Caco-2 (cell line): ENCODE results near the gene HPS4. TPM values are rescaled to one million over a fixed set of nuclear protein-coding genes. Genes with fewer than 3 reads are reported as not detected.

Experiments used
- BruUV-seq: library from RNA; stranded (reverse); fragments of 400-500 nt; replicated peaks from 2 replicates; lab custom pipeline; 2021; lab: Mats Ljungman, UMichigan
- CTCF ChIA-PET: fragments of 300-600 bp; sonication (Branson Sonifier 250); formaldehyde crosslinking; loops from one replicate; lab custom pipeline; 2022; ENCODE audit warnings: antibody characterized with exemption; lab: Charles Lee
- POLR2A ChIA-PET: fragments of 300-600 bp; sonication (Branson Sonifier 250); formaldehyde crosslinking; loops from one replicate; lab custom pipeline; 2022; ENCODE audit warnings: antibody characterized with exemption; lab: Charles Lee
- DNase-seq, 2 experiments: peaks; one replicate each; pipeline versions ENCODE4 v3.0.0 to v3.0.0-alpha.2; 2020 to 2022
- H3K27me3 ChIP-seq: replicated peaks from 2 replicates; pipeline ENCODE4 v1.6.0; 2011; ENCODE audit warnings: low read length; ENCODE audit not compliant: control insufficient read depth, insufficient read depth
- H3K36me3 ChIP-seq: 2 replicates; pipeline ENCODE4 v1.5.1; 2011; ENCODE audit warnings: low read length; ENCODE audit not compliant: control insufficient read depth, insufficient read depth
- H3K4me1 ChIP-seq: fragments of 250-450 bp; sonication (Bioruptor Pico); 2 replicates; pipeline ENCODE4 v1.5.1; 2020; ENCODE audit warnings: mild to moderate bottlenecking
- H3K4me3 ChIP-seq: 2 replicates; pipeline ENCODE4 v1.5.1; 2011; ENCODE audit warnings: low read depth, mild to moderate bottlenecking, control low read depth, low read length
- H3K9me3 ChIP-seq: fragments of 250-450 bp; sonication (Bioruptor Pico); 2 replicates; pipeline ENCODE4 v1.5.1; 2020; ENCODE audit warnings: mild to moderate bottlenecking, moderate library complexity
- H3K27ac Mint-ChIP-seq: one replicate; pipeline ENCODE4 v1.8.0; 2022; ENCODE audit warnings: mixed read lengths; ENCODE audit not compliant: unreplicated experiment
- H3K27me3 Mint-ChIP-seq: one replicate; pipeline ENCODE4 v1.8.0; 2022; ENCODE audit warnings: mixed read lengths; ENCODE audit not compliant: insufficient read depth, unreplicated experiment
- H3K36me3 Mint-ChIP-seq: one replicate; pipeline ENCODE4 v1.8.0; 2022; ENCODE audit warnings: mild to moderate bottlenecking, mixed read lengths; ENCODE audit not compliant: insufficient read depth, unreplicated experiment
- H3K4me1 Mint-ChIP-seq: one replicate; pipeline ENCODE4 v1.8.0; 2022; ENCODE audit warnings: low read depth, mixed read lengths; ENCODE audit not compliant: unreplicated experiment
- H3K4me3 Mint-ChIP-seq: one replicate; pipeline ENCODE4 v1.8.0; 2022; ENCODE audit warnings: mild to moderate bottlenecking, moderate library complexity, mixed read lengths; ENCODE audit not compliant: unreplicated experiment
- H3K9me3 Mint-ChIP-seq: one replicate; pipeline ENCODE4 v1.8.0; 2022; ENCODE audit warnings: mixed read lengths; ENCODE audit not compliant: unreplicated experiment
- CTCF ChIP-seq, 2 experiments: fragments of 200-600 bp in 1 of 2; IDR thresholded peaks; 1 replicate in 1 of 2; 2 replicates in 1 of 2; pipeline versions ENCODE4 v1.5.1 to v1.8.0; 2011 to 2022; ENCODE audit warnings: antibody characterized with exemption in 1 of 2, control low read depth in 1 of 2, inconsistent platforms in 1 of 2, low read depth in 1 of 2, low read length in 1 of 2, mild to moderate bottlenecking in 1 of 2, moderate library complexity in 1 of 2; ENCODE audit not compliant: insufficient read depth in 1 of 2, severe bottlenecking in 1 of 2, unreplicated experiment in 1 of 2
- intact Hi-C: fragments of 100-400 bp; cut with micrococcal nuclease; formaldehyde crosslinking; loops from one replicate; pipeline ENCODE4 v1.10.0; 2022; ENCODE audit not compliant: unreplicated experiment
- total RNA-seq: library from RNA; stranded (reverse); gene quantifications from 2 replicates; pipeline ENCODE4 v1.2.3, GENCODE V29; 2022

HPS4 gene
- total RNA-seq, 1 experiment from 2014 or later = 35.1 TPM

DNA sequence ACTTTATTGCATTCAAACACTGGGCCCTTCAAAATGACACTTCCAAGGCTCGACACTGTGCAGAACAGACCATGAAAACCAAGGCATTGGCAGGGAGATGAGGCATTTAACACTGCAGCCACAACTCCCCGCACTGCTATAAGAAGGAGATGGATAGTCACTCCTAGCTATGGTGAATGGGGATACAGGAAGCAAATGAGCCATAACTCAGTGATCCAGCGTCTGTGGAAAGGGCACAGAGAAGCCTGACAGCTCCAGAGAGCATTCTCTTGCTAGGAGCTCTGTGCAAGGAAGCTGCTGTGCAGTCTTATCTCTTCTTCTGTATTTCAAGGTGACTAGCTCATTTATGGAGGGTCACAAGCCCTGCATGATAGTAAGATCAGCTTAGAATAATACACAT lies 20.9 kb downstream of the HPS4 start:
- intact Hi-C loops = loop anchor here (5.0 kb wide), 1 partner anchor 80 kb away; no protein-coding TSS in a partner anchor
- POLR2A ChIA-PET = no interaction called here
- Mint-ChIP-seq H3K27ac (no peak overlapping the region), H3K27me3 (no peaks in the 10 kb centered on the region), H3K4me1 (no peaks in the 10 kb centered on the region), H3K36me3 (peaks cover 35% of the 10 kb centered on the region), H3K4me3 (no peak overlapping the region), H3K9me3 (no peaks in the 10 kb centered on the region)
- TF ChIP-seq CTCF (IDR thresholded peaks at IDR 0.05; ENCODE audit: insufficient read depth in 1 of 2, low read depth in 1 of 2, low read length in 1 of 2, severe bottlenecking in 1 of 2, unreplicated experiment in 1 of 2) = no peak
- Histone ChIP-seq H3K4me1 (no peaks in the 10 kb centered on the region), H3K9me3 (no peaks in the 10 kb centered on the region), H3K36me3 (no peaks in the 10 kb centered on the region; the same call in none of the 2 replicates), H3K4me3 (no peak overlapping the region), H3K27me3 (no peaks in the 10 kb centered on the region)
- DNase-seq = no peak
- no TSS peak for BruUV-seq
- CTCF ChIA-PET = interaction anchor here (1.4 kb wide), 1 partner anchor 98 kb away, joined by 3 read pairs; no protein-coding TSS in a partner anchor

- ChIA-PET POLR2A (no interaction called here), CTCF (interaction anchor here (1.1 to 2.4 kb wide), 3 partner anchors 64 to 97 kb away, joined by 3 to 29 read pairs (median 3); no protein-coding TSS in a partner anchor)
- H3K4me1 ChIP-seq = no peaks in the 10 kb centered on the region
- no TSS peak for BruUV-seq
- no peak for TF ChIP-seq CTCF (IDR thresholded peaks at IDR 0.05; ENCODE audit: insufficient read depth in 1 of 2, low read depth in 1 of 2, low read length in 1 of 2, severe bottlenecking in 1 of 2, unreplicated experiment in 1 of 2)
- peaks cover 37% of the 10 kb centered on the region for H3K36me3 Mint-ChIP-seq
- DNase-seq = no peak
- no peak overlapping the region for H3K27ac Mint-ChIP-seq
- no peaks in the 10 kb centered on the region for H3K4me1 Mint-ChIP-seq
- intact Hi-C loops = loop anchor here (5.0 kb wide), 1 partner anchor 80 kb away; no protein-coding TSS in a partner anchor
- no peak overlapping the region for H3K4me3 ChIP-seq
- no peak overlapping the region for H3K4me3 Mint-ChIP-seq
- no peaks in the 10 kb centered on the region for H3K27me3 ChIP-seq
- H3K27me3 Mint-ChIP-seq = no peaks in the 10 kb centered on the region
- H3K9me3 ChIP-seq = no peaks in the 10 kb centered on the region
- H3K36me3 ChIP-seq = no peaks in the 10 kb centered on the region; the same call in none of the 2 replicates
- no peaks in the 10 kb centered on the region for H3K9me3 Mint-ChIP-seq
Observed at GRCh38 chr22:26462051-26462450, 21.5 kb downstream of the HPS4 start.

DNA sequence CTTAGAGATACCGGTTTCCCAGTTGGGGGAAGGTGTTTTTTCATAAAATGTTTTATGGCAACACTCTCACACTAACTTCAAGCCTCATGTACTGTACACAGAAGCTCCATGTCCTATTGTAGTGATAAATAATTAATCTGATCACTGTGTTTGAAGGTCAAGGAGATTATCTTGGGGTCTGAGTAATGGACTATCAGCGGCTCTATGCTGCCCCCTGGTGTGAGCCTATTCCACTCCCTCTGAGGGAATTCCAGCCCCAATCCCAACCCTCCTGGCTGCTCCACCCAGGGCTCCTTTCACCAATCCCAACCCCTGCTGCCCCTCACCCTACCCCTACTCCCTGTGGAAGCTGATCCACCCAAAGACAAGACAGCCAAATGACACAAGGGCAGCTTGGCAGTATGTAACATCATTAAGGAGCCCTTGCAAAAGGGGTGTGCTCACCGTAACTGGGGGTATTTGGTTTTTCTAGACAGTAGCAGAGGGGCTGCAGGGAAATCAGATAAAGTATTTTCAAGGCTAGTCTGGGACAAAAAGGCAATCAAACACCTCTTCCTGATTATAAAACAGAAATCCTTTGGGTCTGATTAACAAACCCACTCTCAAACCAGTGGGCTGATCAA lies 22.3 kb downstream of the HPS4 start:
- Mint-ChIP-seq H3K36me3 (peaks cover 29% of the 10 kb centered on the region), H3K27me3 (no peaks in the 10 kb centered on the region), H3K27ac (no peak overlapping the region), H3K4me3 (no peak overlapping the region), H3K4me1 (no peaks in the 10 kb centered on the region), H3K9me3 (no peaks in the 10 kb centered on the region)
- H3K4me1 ChIP-seq = no peaks in the 10 kb centered on the region
- peak; percentile 80 to 88 for TF ChIP-seq CTCF (IDR thresholded peaks at IDR 0.05; ENCODE audit: insufficient read depth in 1 of 2, low read depth in 1 of 2, low read length in 1 of 2, severe bottlenecking in 1 of 2, unreplicated experiment in 1 of 2)
- BruUV-seq = no TSS peak
- ChIA-PET POLR2A (no interaction called here), CTCF (interaction anchor here (0.6 to 2.4 kb wide), 6 partner anchors 50 to 96 kb away, joined by 3 to 29 read pairs (median 3); no protein-coding TSS in a partner anchor)
- peak; percentile 50 to 75 for DNase-seq
- H3K4me3 ChIP-seq = no peak overlapping the region
- intact Hi-C loops = loop anchor here (1.0 to 5.0 kb wide), 3 partner anchors 63 to 97 kb away; no protein-coding TSS in a partner anchor
- H3K36me3 ChIP-seq = no peaks in the 10 kb centered on the region; the same call in none of the 2 replicates
- H3K9me3 ChIP-seq = no peaks in the 10 kb centered on the region
- H3K27me3 ChIP-seq = no peaks in the 10 kb centered on the region
